Uterus (tissue), 4 donors: ENCODE results near the gene DLX4. TPM values are rescaled to one million over a fixed set of nuclear protein-coding genes. Genes with fewer than 3 reads are reported as not detected.
A peak's percentile ranks its signal among the peaks of the same experiment; 100 is the strongest.

ENCODE experiments used
- DNase-seq, 2 donors: peaks; one replicate each; pipeline ENCODE4 v3.0.0-alpha.2; 2019 to 2020
- H3K27ac ChIP-seq, 2 donors: fragments of 200-600 bp; sonication (generic); 1 replicate in 1 of 2; 2 replicates in 1 of 2; pipeline ENCODE4 v1.5.1; 2016 to 2018
- H3K27me3 ChIP-seq, 2 donors: fragments of 200-600 bp; sonication (generic); one replicate each; pipeline ENCODE4 v1.5.1; 2018 to 2019; ENCODE audit warnings: control low read depth in 1 of 2
- H3K36me3 ChIP-seq, 2 donors: fragments of 200-600 bp; sonication (generic); one replicate each; pipeline ENCODE4 v1.5.1; 2019; ENCODE audit warnings: control low read depth in 1 of 2
- H3K4me1 ChIP-seq, 2 donors: fragments of 200-600 bp; sonication (generic); one replicate each; pipeline ENCODE4 v1.5.1; 2018 to 2019; ENCODE audit warnings: control low read depth in 1 of 2
- H3K4me3 ChIP-seq, 2 donors: fragments of 200-600 bp; sonication (generic); 1 replicate in 1 of 2; 2 replicates in 1 of 2; pipeline ENCODE4 v1.5.1; 2018 to 2019; ENCODE audit warnings: mild to moderate bottlenecking in 1 of 2
- H3K9me3 ChIP-seq, 2 donors: fragments of 200-600 bp; sonication (generic); one replicate each; pipeline ENCODE4 v1.5.1; 2019; ENCODE audit warnings: control low read depth in 1 of 2
- CTCF ChIP-seq, 4 experiments: fragments of 200-600 bp in 2 of 4; fragments of 450-650 bp in 2 of 4; sonication (generic) in 2 of 4; IDR thresholded peaks; one replicate each; pipeline ENCODE4 v1.5.1; 2016 to 2019; ENCODE audit warnings: antibody characterized with exemption in 4 of 4, mild to moderate bottlenecking in 2 of 4, moderate library complexity in 1 of 4
- POLR2A ChIP-seq, 2 donors: fragments of 450-650 bp; IDR thresholded peaks; one replicate each; pipeline ENCODE4 v1.6.1; 2016; ENCODE audit warnings: antibody characterized with exemption in 2 of 2, mild to moderate bottlenecking in 1 of 2, moderate library complexity in 1 of 2
- intact Hi-C: fragments of 100-400 bp; cut with DNase I; formaldehyde crosslinking; loops from one replicate; pipeline ENCODE4 v1.15.1; 2023; ENCODE audit warnings: low total_unique reads
- total RNA-seq, 4 donors: library from RNA; depleted of rRNA in 3 of 4; stranded (reverse); fragments of >200 nt in 3 of 4; gene quantifications; one replicate each; pipeline versions ENCODE4 v1.1.0 to v1.2.4, GENCODE V29; 2014 to 2023
- donor health status: DM: yes; HTN: yes; CAD: no.

Gene DLX4
- total RNA-seq, 4 donors from 2014 or later, result not detected

GRCh38 chr17:49990921-49991320 lies 21.9 kb downstream of the DLX4 start:
- TF ChIP-seq CTCF (IDR thresholded peaks at IDR 0.05), result no peak
- no peak for TF ChIP-seq POLR2A (IDR thresholded peaks at IDR 0.05)
- DNase-seq, result no peak
- Histone ChIP-seq H3K36me3 (no peaks in the 10 kb centered on the region), H3K4me1 (peaks cover 0 to 15% of the 10 kb centered on the region in 2 donors), H3K9me3 (no peaks in the 10 kb centered on the region), H3K27ac (no peak overlapping the region), H3K4me3 (no peak overlapping the region), H3K27me3 (peaks cover 19 to 40% of the 10 kb centered on the region in 2 donors)
- intact Hi-C loops, result no loop called here

- peaks cover 24 to 45% of the 10 kb centered on the region in 2 donors for H3K27me3 ChIP-seq
- H3K9me3 ChIP-seq, result no peaks in the 10 kb centered on the region
- H3K4me3 ChIP-seq, result no peak overlapping the region
- H3K4me1 ChIP-seq, result peaks cover 0 to 15% of the 10 kb centered on the region in 2 donors
- no peak overlapping the region for H3K27ac ChIP-seq
- TF ChIP-seq CTCF (IDR thresholded peaks at IDR 0.05) (no peak), POLR2A (IDR thresholded peaks at IDR 0.05) (no peak)
- DNase-seq, result no peak
- no peaks in the 10 kb centered on the region for H3K36me3 ChIP-seq
- intact Hi-C loops, result no loop called here
Observed at GRCh38 chr17:49991409-49991808, 22.4 kb downstream of the DLX4 start.

- no peaks in the 10 kb centered on the region for H3K9me3 ChIP-seq
- DNase-seq, result no peak
- TF ChIP-seq CTCF (IDR thresholded peaks at IDR 0.05), result no peak
- no peak overlapping the region for H3K27ac ChIP-seq
- intact Hi-C loops, result no loop called here
- peaks cover 5 to 21% of the 10 kb centered on the region in 2 donors for H3K4me1 ChIP-seq
- H3K27me3 ChIP-seq, result peaks cover 34 to 46% of the 10 kb centered on the region in 2 donors
- H3K36me3 ChIP-seq, result no peaks in the 10 kb centered on the region
- no peak overlapping the region for H3K4me3 ChIP-seq
Observed at GRCh38 chr17:49992191-49992932, 23.4 kb downstream of the DLX4 start.

- TF ChIP-seq CTCF (IDR thresholded peaks at IDR 0.05) (no peak), POLR2A (IDR thresholded peaks at IDR 0.05) (no peak)
- Histone ChIP-seq H3K27ac (no peak overlapping the region), H3K4me1 (peaks cover 5 to 21% of the 10 kb centered on the region in 2 donors)
Observed at GRCh38 chr17:49992933-49993422, 24.0 kb downstream of the DLX4 start.

GRCh38 chr17:49993423-49994060 lies 24.6 kb downstream of the DLX4 start:
- intact Hi-C loops, result no loop called here
- no peaks in the 10 kb centered on the region for H3K9me3 ChIP-seq
- H3K4me3 ChIP-seq, result peak overlapping the region; percentile 7 to 32
- peaks cover 34 to 46% of the 10 kb centered on the region in 2 donors for H3K27me3 ChIP-seq
- TF ChIP-seq CTCF (IDR thresholded peaks at IDR 0.05) (no peak), POLR2A (IDR thresholded peaks at IDR 0.05) (no peak)
- H3K4me1 ChIP-seq, result peaks cover 5 to 21% of the 10 kb centered on the region in 2 donors
- no peaks in the 10 kb centered on the region for H3K36me3 ChIP-seq
- DNase-seq, result no peak
- no peak overlapping the region for H3K27ac ChIP-seq

More at GRCh38 chr17:49992933-49993422, 24.0 kb downstream of the DLX4 start:
- intact Hi-C loops, result no loop called here
- H3K4me3 ChIP-seq, result peak overlapping the region in 1 of 2 donors; percentile 32
- H3K36me3 ChIP-seq, result no peaks in the 10 kb centered on the region
- DNase-seq, result no peak
- no peaks in the 10 kb centered on the region for H3K9me3 ChIP-seq
- peaks cover 34 to 46% of the 10 kb centered on the region in 2 donors for H3K27me3 ChIP-seq
